HepG2 (cell line): ENCODE measurements around the gene FAM163B. TPM values are rescaled to one million over a fixed set of nuclear protein-coding genes. Genes with fewer than 3 reads are reported as not detected.
A peak's percentile ranks its signal among the peaks of the same experiment; 100 is the strongest.

Source experiments
- AHDC1 ChIP-seq: sonication (generic); formaldehyde crosslinking; IDR thresholded peaks from 2 replicates; pipeline ENCODE4 v1.5.1; 2020; ENCODE audit warnings: mild to moderate bottlenecking, missing genetic modification reagents, borderline replicate concordance
- HDAC1 ChIP-seq: sonication (generic); formaldehyde crosslinking; IDR thresholded peaks from 2 replicates; pipeline ENCODE4 v1.5.1; 2020; ENCODE audit warnings: mild to moderate bottlenecking, missing genetic modification reagents
- HDAC2 ChIP-seq: sonication (generic); formaldehyde crosslinking; IDR thresholded peaks from 2 replicates; pipeline ENCODE4 v1.4.0; 2020; ENCODE audit warnings: missing genetic modification reagents
- HNRNPK ChIP-seq: fragments of 200-400 bp; formaldehyde crosslinking; IDR thresholded peaks from 2 replicates; pipeline ENCODE4 v1.6.1; 2018; ENCODE audit warnings: low read length, low read depth, moderate library complexity, mild to moderate bottlenecking; ENCODE audit not compliant: poor library complexity, severe bottlenecking
- JUN ChIP-seq: sonication (generic); formaldehyde crosslinking; IDR thresholded peaks from 2 replicates; pipeline ENCODE4 v1.4.0; 2020; ENCODE audit warnings: mild to moderate bottlenecking, missing genetic modification reagents
- MYC ChIP-seq: sonication (generic); formaldehyde crosslinking; IDR thresholded peaks from 2 replicates; pipeline ENCODE4 v1.9.0; 2021; ENCODE audit warnings: missing genetic modification reagents, borderline replicate concordance
- NCOA2 ChIP-seq: sonication (generic); formaldehyde crosslinking; IDR thresholded peaks from 2 replicates; pipeline ENCODE4 v1.8.0; 2022; ENCODE audit warnings: inconsistent platforms
- NFYB ChIP-seq: sonication (generic); formaldehyde crosslinking; IDR thresholded peaks from 2 replicates; pipeline ENCODE4 v1.4.0; 2020; ENCODE audit warnings: missing genetic modification reagents
- NRL ChIP-seq: sonication (generic); formaldehyde crosslinking; IDR thresholded peaks from 2 replicates; pipeline ENCODE4 v1.5.0; 2020; ENCODE audit warnings: missing genetic modification reagents, mild to moderate bottlenecking, moderate library complexity, borderline replicate concordance
- POGZ ChIP-seq: sonication (generic); formaldehyde crosslinking; IDR thresholded peaks from 2 replicates; pipeline ENCODE4 v1.4.0; 2020; ENCODE audit warnings: mild to moderate bottlenecking, missing genetic modification reagents
- XRCC5 ChIP-seq: fragments of 200-400 bp; formaldehyde crosslinking; optimal IDR thresholded peaks from 2 replicates; pipeline ENCODE3; 2017; ENCODE audit warnings: mild to moderate bottlenecking, low read length
- YY1 ChIP-seq: IDR thresholded peaks from 2 replicates; pipeline ENCODE4 v1.6.1; 2011; ENCODE audit warnings: low read length, low read depth, moderate library complexity, mild to moderate bottlenecking; ENCODE audit not compliant: insufficient read depth, insufficient replicate concordance
- ZFP36L2 ChIP-seq: sonication (generic); formaldehyde crosslinking; IDR thresholded peaks from 2 replicates; pipeline ENCODE4 v1.4.0; 2020; ENCODE audit warnings: missing genetic modification reagents
- ZIK1 ChIP-seq: sonication (generic); formaldehyde crosslinking; IDR thresholded peaks from 2 replicates; pipeline ENCODE4 v1.5.0; 2020; ENCODE audit warnings: mild to moderate bottlenecking, low read depth, missing genetic modification reagents, borderline replicate concordance
- ZMYM2 ChIP-seq: sonication (generic); formaldehyde crosslinking; IDR thresholded peaks from 2 replicates; pipeline ENCODE4 v1.8.0; 2022; ENCODE audit warnings: mild to moderate bottlenecking, missing genetic modification reagents
- ZMYM3 ChIP-seq: sonication (generic); formaldehyde crosslinking; IDR thresholded peaks from 2 replicates; pipeline ENCODE4 v1.5.1; 2020; ENCODE audit warnings: mild to moderate bottlenecking, missing genetic modification reagents
- ZNF260 ChIP-seq: sonication (generic); formaldehyde crosslinking; IDR thresholded peaks from 2 replicates; pipeline ENCODE4 v1.4.0; 2020; ENCODE audit warnings: missing genetic modification reagents, low read depth, mild to moderate bottlenecking, borderline replicate concordance
- ZNF557 ChIP-seq: sonication (generic); formaldehyde crosslinking; IDR thresholded peaks from 2 replicates; pipeline ENCODE4 v1.4.0; 2020; ENCODE audit warnings: missing genetic modification reagents
- ZNF768 ChIP-seq: sonication (generic); formaldehyde crosslinking; IDR thresholded peaks from 2 replicates; pipeline ENCODE4 v1.4.0; 2020; ENCODE audit warnings: missing genetic modification reagents
- polyA plus RNA-seq, 8 experiments: library from polyadenylated mRNA; depleted of rRNA in 3 of 8; stranded (reverse) in 7 of 8; unstranded in 1 of 8; fragments of >200 nt; fragmentation: Illumina TruSeq in 4 of 8; extraction: Trizol in 4 of 8; gene quantifications; 2 replicates each; pipeline versions ENCODE4 v1.2.1 to v1.2.3, GENCODE V29; 2011 to 2016; ENCODE audit warnings: low read depth in 4 of 8, missing spikeins in 1 of 8, mixed read lengths in 1 of 8; ENCODE audit not compliant: insufficient read depth in 1 of 8
- total RNA-seq, 5 experiments: library from RNA; depleted of rRNA; stranded (reverse); fragments of >200 nt; fragmentation: Illumina TruSeq; extraction: Trizol; gene quantifications; 2 replicates each; pipeline ENCODE4 v1.2.3, GENCODE V29; 2016; ENCODE audit warnings: low read depth in 1 of 5
- TF ChIP-seq, protein P1 (sequence below): sonication (generic); formaldehyde crosslinking; conservative IDR thresholded peaks from 2 replicates; pipeline ENCODE4 v1.8.0; 2022; ENCODE audit warnings: mild to moderate bottlenecking, moderate library complexity, missing genetic modification reagents
- TF ChIP-seq, protein P2 (sequence below): sonication (generic); formaldehyde crosslinking; IDR thresholded peaks from 2 replicates; pipeline ENCODE4 v1.5.0; 2020; ENCODE audit warnings: mild to moderate bottlenecking, missing genetic modification reagents, moderate library complexity

The FAM163B gene
- total and polyA plus RNA-seq, 2 of the 13 experiments (the other 11 are each of a cell fraction or from before 2014, with no cell fraction given), result not detected

GRCh38 chr9:133589454-133590227 is 19.5 kb downstream of the FAM163B start (continued):
- TF ChIP-seq ZNF557 (CRISPR knock-in tag) (no peak), POGZ (CRISPR knock-in tag) (no peak), AHDC1 (no peak), MYC (CRISPR knock-in tag) (no peak), NFYB (CRISPR knock-in tag) (no peak), XRCC5 (peak; percentile 37), NRL (no peak), ZMYM2 (CRISPR knock-in tag) (0 out of 2 replicates have a peak, but pooled peaks have one; percentile 49), ZFP36L2 (no peak), YY1 (no peak), ZNF260 (CRISPR knock-in tag) (no peak), ZNF768 (CRISPR knock-in tag) (peak; percentile 22; the same call in 1 of the 2 replicates), ZMYM3 (CRISPR knock-in tag) (peak; percentile 28; the same call in 1 of the 2 replicates), HDAC1 (CRISPR knock-in tag) (no peak), NCOA2 (no peak), JUN (CRISPR knock-in tag) (no peak), HDAC2 (CRISPR knock-in tag) (no peak), HNRNPK (peak; percentile 96), ZIK1 (CRISPR knock-in tag) (no peak)
- TF ChIP-seq, protein P1, sequence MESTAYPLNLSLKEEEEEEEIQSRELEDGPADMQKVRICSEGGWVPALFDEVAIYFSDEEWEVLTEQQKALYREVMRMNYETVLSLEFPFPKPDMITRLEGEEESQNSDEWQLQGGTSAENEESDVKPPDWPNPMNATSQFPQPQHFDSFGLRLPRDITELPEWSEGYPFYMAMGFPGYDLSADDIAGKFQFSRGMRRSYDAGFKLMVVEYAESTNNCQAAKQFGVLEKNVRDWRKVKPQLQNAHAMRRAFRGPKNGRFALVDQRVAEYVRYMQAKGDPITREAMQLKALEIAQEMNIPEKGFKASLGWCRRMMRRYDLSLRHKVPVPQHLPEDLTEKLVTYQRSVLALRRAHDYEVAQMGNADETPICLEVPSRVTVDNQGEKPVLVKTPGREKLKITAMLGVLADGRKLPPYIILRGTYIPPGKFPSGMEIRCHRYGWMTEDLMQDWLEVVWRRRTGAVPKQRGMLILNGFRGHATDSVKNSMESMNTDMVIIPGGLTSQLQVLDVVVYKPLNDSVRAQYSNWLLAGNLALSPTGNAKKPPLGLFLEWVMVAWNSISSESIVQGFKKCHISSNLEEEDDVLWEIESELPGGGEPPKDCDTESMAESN (CRISPR knock-in tag), result 0 out of 2 replicates have a peak, but pooled peaks have one; percentile 45
- TF ChIP-seq, protein P2, sequence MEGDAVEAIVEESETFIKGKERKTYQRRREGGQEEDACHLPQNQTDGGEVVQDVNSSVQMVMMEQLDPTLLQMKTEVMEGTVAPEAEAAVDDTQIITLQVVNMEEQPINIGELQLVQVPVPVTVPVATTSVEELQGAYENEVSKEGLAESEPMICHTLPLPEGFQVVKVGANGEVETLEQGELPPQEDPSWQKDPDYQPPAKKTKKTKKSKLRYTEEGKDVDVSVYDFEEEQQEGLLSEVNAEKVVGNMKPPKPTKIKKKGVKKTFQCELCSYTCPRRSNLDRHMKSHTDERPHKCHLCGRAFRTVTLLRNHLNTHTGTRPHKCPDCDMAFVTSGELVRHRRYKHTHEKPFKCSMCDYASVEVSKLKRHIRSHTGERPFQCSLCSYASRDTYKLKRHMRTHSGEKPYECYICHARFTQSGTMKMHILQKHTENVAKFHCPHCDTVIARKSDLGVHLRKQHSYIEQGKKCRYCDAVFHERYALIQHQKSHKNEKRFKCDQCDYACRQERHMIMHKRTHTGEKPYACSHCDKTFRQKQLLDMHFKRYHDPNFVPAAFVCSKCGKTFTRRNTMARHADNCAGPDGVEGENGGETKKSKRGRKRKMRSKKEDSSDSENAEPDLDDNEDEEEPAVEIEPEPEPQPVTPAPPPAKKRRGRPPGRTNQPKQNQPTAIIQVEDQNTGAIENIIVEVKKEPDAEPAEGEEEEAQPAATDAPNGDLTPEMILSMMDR (CRISPR knock-in tag), result peak; percentile 75
